Amygdala (tissue), 56 donors: ENCODE data around the gene PIK3R2.
"Not testable (repeated sequence)": the region's sequence is repeated elsewhere in the genome, so short reads cannot be mapped to it uniquely, and the experiment has no call there.

Experiments used
- DNase-seq, 56 donors: peaks; one replicate each; lab custom pipeline; 2025; lab: John Stamatoyannopoulos, UW

The PIK3R2 gene

DNA sequence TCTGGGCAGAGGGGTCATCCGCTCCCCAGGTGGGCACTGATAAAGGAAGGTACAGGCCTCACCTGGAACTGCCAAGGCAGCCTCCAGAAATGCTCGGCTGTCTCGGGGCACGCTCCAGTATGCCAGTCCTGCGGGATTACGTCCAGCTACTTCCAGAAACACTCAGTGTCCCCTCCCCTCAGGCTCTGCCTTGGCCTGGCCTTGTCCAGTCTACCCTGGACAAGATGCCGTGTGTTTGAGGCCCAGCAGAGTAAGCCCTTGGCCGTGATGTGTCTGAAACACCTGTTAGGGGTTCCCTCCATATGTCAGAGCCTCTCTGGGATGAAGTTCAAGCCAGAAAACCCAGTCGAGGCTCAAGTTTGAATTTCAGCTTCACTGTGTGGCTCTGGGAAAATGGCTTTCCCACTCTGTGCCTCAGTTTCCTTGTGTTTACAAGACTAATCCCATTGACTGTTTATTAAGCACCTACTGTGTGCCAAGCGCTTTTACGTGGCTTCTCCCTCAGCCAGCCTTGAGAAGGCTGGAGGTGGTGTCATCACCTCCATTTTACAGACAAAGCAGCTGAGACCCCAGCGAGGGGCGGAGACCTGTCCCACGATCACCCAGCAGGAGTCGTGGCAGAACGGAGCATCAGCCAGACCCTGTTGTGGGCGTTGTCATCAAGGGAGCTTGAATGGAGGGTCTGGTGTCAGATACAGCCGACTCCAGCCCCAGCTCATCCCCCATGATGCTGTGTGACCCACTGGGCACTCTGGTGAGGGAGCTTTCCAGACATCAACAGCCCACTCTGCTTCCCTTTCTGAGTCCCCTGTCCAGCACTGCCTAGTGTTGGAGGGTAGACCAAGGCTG is 2.0 kb upstream of the PIK3R2 start:
- DNase-seq: no peak

DNA sequence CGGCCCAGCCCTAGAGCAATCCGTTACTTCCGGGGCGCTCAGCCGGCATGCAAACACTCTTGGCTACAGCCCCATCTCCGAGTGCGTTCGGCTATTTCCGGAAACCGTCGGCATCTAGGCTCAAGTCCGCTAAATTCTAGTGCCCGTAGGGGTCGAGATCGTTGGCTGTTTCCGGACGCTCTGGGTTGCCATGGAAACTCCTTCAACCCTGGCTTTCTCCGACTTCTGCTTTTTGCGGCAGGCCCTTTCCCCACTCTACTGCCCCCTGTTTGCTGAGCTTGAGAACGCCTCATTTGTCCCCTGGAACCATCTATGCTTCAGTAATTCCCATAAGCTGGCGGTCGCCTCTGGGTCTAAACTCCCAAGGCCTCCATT is 534 bp upstream of the PIK3R2 start:
- DNase-seq: peak; percentile 74 to 97 (median 90)

DNA sequence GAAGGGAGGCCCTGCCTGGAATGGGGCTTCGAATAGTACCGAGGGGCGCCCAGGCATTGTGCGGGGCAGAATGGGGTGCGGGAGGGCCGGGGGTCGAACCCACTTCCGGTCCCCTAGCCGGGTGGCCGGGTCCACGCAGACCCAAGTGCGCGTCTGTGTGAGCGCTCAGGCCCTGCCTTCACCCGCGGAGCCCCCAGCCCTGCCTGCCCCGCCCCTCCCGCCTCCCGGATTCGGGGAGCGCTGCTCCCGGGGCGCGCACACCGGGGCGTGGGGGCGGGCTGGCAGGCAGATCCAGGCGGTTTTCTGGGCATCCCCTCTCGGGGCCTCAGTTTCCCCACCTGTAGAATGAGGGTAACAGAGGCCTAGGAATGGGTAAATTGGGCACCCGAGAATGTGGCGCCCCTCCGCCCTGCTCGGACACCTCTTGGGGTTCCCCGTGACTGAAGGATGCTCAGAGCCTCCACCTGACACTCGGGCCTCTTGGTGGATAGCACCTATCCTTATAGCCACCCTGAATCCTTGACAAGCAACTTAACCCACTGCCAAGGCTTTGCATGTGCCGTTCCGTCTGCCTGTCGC is 682 bp downstream of the PIK3R2 start:
- DNase-seq: peak in 5 of 56 donors; percentile 17 to 51 (median 32)

DNA sequence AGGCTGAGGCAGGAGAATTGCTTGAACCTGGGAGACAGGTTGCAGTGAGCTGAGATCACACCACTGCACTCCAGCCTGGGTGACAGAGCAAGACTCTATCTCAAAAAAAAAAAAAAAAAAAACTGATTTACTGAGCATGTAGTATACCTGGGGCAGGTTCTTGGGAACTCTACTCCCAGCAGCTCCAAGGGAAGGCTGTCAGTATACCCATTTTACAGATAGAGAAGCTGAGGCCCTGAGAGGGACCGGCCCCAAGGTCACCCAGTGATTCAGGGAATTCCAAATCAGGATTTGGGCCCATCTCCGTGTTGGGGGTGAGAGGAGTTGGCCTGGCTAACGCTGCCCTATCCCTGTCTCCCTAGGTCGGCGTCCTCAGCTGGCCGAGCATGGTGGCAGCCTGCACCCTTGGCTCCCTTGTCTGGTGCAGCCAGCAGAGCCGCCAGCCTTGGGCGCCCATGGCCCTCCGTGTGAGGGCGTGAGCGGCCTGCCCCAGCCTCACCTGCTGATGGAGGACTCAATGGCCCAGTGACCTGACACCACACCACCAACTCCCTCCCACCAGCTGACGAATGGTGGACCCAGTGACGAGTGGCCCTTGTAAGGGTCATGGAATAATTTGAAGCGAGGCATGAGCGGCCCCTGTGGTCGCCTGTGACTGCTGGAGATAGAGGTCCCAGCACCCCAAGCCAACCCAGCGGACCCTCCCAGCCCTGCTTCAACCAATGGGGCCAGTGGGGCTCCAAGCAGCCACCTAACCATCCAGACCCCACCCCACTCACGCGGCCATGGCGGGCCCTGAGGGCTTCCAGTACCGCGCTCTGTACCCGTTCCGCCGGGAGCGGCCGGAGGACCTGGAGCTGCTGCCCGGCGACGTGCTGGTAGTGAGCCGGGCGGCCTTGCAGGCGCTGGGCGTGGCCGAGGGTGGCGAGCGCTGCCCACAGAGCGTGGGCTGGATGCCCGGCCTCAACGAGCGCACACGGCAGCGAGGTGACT is 2.4 kb downstream of the PIK3R2 start:
- DNase-seq: no peak

DNA sequence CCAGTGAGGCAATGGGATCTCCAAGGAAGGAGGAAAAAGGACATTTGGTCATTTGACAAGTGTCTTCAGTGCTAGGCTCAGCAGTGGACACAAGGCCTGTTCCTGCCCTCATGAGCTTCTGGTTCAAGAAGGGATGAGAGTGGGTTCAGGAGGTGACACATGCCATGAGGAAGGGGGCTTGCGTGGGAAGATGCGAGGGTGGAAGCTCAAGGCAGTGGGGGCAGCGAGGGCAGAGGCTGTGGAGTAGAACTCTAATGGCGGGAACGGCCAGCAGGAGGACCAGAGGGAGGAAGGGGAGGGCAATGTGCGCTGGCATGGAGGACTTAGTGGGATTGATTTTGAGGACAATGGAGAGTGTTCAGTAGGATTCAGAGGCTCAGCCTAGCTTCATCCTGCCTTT is 3.3 kb downstream of the PIK3R2 start:
- no peak for DNase-seq

- DNase-seq: peak in 53 of 56 donors; percentile 6 to 88 (median 60)
Measured at GRCh38 chr19:18156841-18157464, 4.0 kb downstream of the PIK3R2 start.

- peak in 54 of 56 donors; percentile 13 to 93 (median 64) for DNase-seq
Measured at GRCh38 chr19:18157465-18158063, 4.6 kb downstream of the PIK3R2 start.

DNA sequence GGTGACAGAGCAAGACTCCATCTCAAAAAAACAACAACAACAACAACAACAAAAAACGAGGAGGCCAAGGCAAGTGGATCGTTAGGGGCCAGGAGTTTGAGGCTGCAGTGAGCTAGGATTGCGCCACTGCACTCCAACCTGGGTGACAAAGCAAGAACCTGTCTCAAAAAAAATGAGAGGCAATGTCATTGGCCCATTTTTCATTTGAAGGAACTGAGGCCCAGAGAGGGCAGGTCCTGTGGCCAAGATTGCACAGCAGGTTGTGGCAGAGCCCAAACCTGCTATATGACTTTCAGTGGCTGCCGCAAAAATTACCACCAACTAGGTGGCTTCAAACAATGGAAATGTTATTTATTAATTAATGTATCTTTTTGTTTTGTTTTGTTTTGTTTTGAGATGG is 5.5 kb downstream of the PIK3R2 start:
- DNase-seq: no peak

- DNase-seq: not testable (repeated sequence)
Measured at GRCh38 chr19:18159059-18159616, 6.2 kb downstream of the PIK3R2 start.

GRCh38 chr19:18159810-18160209 is 6.8 kb downstream of the PIK3R2 start:
- no peak for DNase-seq

- DNase-seq: no peak
Measured at GRCh38 chr19:18160493-18160970, 7.6 kb downstream of the PIK3R2 start.

- peak in 45 of 56 donors; percentile 18 to 81 (median 52) for DNase-seq
Measured at GRCh38 chr19:18160971-18161635, 8.1 kb downstream of the PIK3R2 start.

DNA sequence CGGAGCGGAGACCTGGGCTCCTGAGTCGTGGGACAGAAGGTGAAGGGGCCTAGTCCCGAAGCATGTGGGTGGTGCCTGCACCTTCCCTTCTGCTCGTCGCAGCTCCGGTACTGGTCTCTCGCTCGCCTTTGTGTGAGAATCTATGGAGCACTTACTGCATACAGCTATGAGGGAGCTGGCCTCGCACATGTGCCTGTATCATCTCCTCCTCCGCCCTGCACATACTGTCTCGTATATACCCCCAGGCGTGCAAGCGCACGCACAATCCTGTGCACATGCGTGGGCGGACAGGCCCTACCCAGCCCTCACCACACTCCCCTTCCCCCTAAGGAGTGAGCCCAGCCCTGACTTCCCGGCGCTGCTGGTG is 8.7 kb downstream of the PIK3R2 start:
- DNase-seq: peak in 5 of 56 donors; percentile 40 to 74 (median 64)

GRCh38 chr19:18164072-18164471 is 11.1 kb downstream of the PIK3R2 start:
- DNase-seq: no peak

DNA sequence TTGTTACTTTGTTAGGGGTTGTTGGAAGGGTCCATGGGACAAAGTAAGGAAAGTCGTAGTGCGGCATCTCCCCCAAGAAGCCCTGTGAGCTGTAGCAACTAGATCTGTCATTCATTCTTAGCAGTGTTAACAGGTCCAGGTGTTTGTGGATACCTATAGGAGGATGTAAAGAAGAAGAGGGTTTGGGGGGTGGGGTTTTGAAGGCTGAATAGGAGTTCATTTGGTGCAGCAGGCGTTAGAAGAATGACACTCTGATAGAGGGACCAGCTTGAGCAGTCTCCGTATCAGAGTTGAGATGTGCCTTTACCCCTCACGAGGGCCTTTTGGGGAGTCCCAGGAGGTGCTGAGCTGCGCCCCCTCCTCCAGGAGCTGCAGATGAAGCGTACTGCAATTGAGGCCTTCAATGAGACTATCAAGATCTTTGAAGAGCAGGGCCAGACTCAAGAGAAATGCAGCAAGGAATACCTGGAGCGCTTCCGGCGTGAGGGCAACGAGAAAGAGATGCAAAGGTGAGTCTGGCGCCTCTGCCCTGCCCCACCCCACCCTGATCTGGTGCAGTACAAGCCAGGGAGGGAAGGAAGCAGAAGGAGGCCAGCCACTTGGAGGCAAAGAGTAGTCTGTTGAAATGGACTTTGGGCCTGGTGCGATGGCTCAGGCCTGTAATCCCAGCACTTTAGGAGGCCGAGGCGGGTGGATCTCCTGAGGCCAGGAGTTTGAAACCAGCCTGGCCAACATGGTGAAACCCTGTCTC is 13.0 kb downstream of the PIK3R2 start:
- no peak for DNase-seq

DNA sequence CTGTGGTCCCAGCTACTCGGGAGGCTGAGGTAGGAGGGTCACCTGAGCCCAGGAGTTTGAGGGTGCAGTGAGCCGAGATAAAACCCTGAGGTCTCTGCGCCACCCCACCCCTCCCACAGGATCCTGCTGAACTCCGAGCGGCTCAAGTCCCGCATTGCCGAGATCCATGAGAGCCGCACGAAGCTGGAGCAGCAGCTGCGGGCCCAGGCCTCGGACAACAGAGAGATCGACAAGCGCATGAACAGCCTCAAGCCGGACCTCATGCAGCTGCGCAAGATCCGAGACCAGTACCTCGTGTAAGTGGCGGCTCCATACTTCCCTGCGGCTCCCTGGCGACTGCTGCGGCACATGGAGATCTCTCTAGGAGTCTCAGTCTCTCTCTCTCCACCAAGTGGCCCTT is 14.0 kb downstream of the PIK3R2 start:
- DNase-seq: no peak

GRCh38 chr19:18167975-18168645 is 15.1 kb downstream of the PIK3R2 start:
- peak in 11 of 56 donors; percentile 12 to 49 (median 31) for DNase-seq
